ENCODE data around the gene CCDC15. TPM values are rescaled to one million over a fixed set of nuclear protein-coding genes. Genes with fewer than 3 reads are reported as not detected.
"Not testable (repeated sequence)": the region's sequence is repeated elsewhere in the genome, so short reads cannot be mapped to it uniquely, and the experiment has no call there.

The CCDC15 gene
- total RNA-seq, 1 donor = 2.2 TPM

- Histone ChIP-seq H3K9me3 (ENCODE audit: low read depth, low read length) (no peaks in the 10 kb centered on the region), H3K79me2 (ENCODE audit: insufficient read depth, low read length) (no peaks in the 10 kb centered on the region), H3K4me1 (ENCODE audit: insufficient read depth, low read length) (no peaks in the 10 kb centered on the region), H3K36me3 (ENCODE audit: insufficient read depth, low read length) (no peaks in the 10 kb centered on the region), H3K4me2 (ENCODE audit: insufficient read depth, low read length) (no peak overlapping the region), H2AFZ (ENCODE audit: low read length) (no peak overlapping the region), H3K4me3 (ENCODE audit: insufficient read depth, low read length) (no peak overlapping the region), H4K20me1 (ENCODE audit: insufficient read depth, low read length) (no peaks in the 10 kb centered on the region), H3K27ac (ENCODE audit: low read depth, low read length) (no peak overlapping the region), H3K27me3 (ENCODE audit: insufficient read depth, low read length) (no peaks in the 10 kb centered on the region)
- TF ChIP-seq CTCF (IDR thresholded peaks at IDR 0.05; ENCODE audit: extremely low read depth, low read depth, low read length) = no peak
- DNase-seq (ENCODE audit: insufficient read length, low spot score, missing footprints) = no peak
These were observed 72.0 kb downstream of the CCDC15 start for GRCh38 chr11:125025968-125026367.

- not testable (repeated sequence) for H3K4me3 ChIP-seq (ENCODE audit: insufficient read depth, low read length); H3K27me3 ChIP-seq (ENCODE audit: insufficient read depth, low read length); H3K79me2 ChIP-seq (ENCODE audit: insufficient read depth, low read length); H3K4me1 ChIP-seq (ENCODE audit: insufficient read depth, low read length); H2AFZ ChIP-seq (ENCODE audit: low read length); DNase-seq (ENCODE audit: insufficient read length, low spot score, missing footprints); H4K20me1 ChIP-seq (ENCODE audit: insufficient read depth, low read length); H3K27ac ChIP-seq (ENCODE audit: low read depth, low read length); H3K4me2 ChIP-seq (ENCODE audit: insufficient read depth, low read length); H3K9me3 ChIP-seq (ENCODE audit: low read depth, low read length); H3K36me3 ChIP-seq (ENCODE audit: insufficient read depth, low read length)
These were observed 75.4 kb downstream of the CCDC15 start for GRCh38 chr11:125029431-125029830.

- H3K4me2 ChIP-seq (ENCODE audit: insufficient read depth, low read length) = no peak overlapping the region
- peak overlapping the region; percentile 59 for H3K27ac ChIP-seq (ENCODE audit: low read depth, low read length)
- H3K4me1 ChIP-seq (ENCODE audit: insufficient read depth, low read length) = peaks cover 7% of the 10 kb centered on the region
- H3K9me3 ChIP-seq (ENCODE audit: low read depth, low read length) = no peaks in the 10 kb centered on the region
- TF ChIP-seq CTCF (IDR thresholded peaks at IDR 0.05; ENCODE audit: extremely low read depth, low read depth, low read length) = no peak
- H3K79me2 ChIP-seq (ENCODE audit: insufficient read depth, low read length) = no peaks in the 10 kb centered on the region
- H3K27me3 ChIP-seq (ENCODE audit: insufficient read depth, low read length) = no peaks in the 10 kb centered on the region
- H2AFZ ChIP-seq (ENCODE audit: low read length) = no peak overlapping the region
- H3K4me3 ChIP-seq (ENCODE audit: insufficient read depth, low read length) = no peak overlapping the region
- peak; percentile 60 for DNase-seq (ENCODE audit: insufficient read length, low spot score, missing footprints)
- no peaks in the 10 kb centered on the region for H4K20me1 ChIP-seq (ENCODE audit: insufficient read depth, low read length)
- no peaks in the 10 kb centered on the region for H3K36me3 ChIP-seq (ENCODE audit: insufficient read depth, low read length)
These were observed 82.9 kb downstream of the CCDC15 start for GRCh38 chr11:125036933-125037332.

GRCh38 chr11:125049164-125049792, 95.3 kb downstream of the CCDC15 start:
- no peak for TF ChIP-seq CTCF (IDR thresholded peaks at IDR 0.05; ENCODE audit: extremely low read depth, low read depth, low read length)
- Histone ChIP-seq H3K9me3 (ENCODE audit: low read depth, low read length) (no peaks in the 10 kb centered on the region), H3K4me3 (ENCODE audit: insufficient read depth, low read length) (no peak overlapping the region), H3K79me2 (ENCODE audit: insufficient read depth, low read length) (no peaks in the 10 kb centered on the region), H3K27ac (ENCODE audit: low read depth, low read length) (no peak overlapping the region), H3K4me2 (ENCODE audit: insufficient read depth, low read length) (no peak overlapping the region), H4K20me1 (ENCODE audit: insufficient read depth, low read length) (no peaks in the 10 kb centered on the region), H3K4me1 (ENCODE audit: insufficient read depth, low read length) (no peaks in the 10 kb centered on the region), H3K36me3 (ENCODE audit: insufficient read depth, low read length) (no peaks in the 10 kb centered on the region), H2AFZ (ENCODE audit: low read length) (no peak overlapping the region), H3K27me3 (ENCODE audit: insufficient read depth, low read length) (no peaks in the 10 kb centered on the region)
- DNase-seq (ENCODE audit: insufficient read length, low spot score, missing footprints) = no peak
